Fibroblast of gingiva (primary cell): ENCODE results near the gene MGAT4B.
A peak's percentile ranks its signal among the peaks of the same experiment; 100 is the strongest.

Experiments
- DNase-seq: peaks from one replicate; pipeline ENCODE4 v3.0.0-alpha.2; 2011; ENCODE audit warnings: low read depth

The MGAT4B gene

GRCh38 chr5:179768326-179769085 is 38.2 kb downstream of the MGAT4B start:
- no peak for DNase-seq

GRCh38 chr5:179767496-179768100 is 39.1 kb downstream of the MGAT4B start:
- no peak for DNase-seq

GRCh38 chr5:179766726-179767455 is 39.8 kb downstream of the MGAT4B start:
- DNase-seq, result no peak

- DNase-seq, result no peak
Observed at GRCh38 chr5:179766021-179766725, 40.5 kb downstream of the MGAT4B start.

- peak; percentile 47 for DNase-seq
Observed at GRCh38 chr5:179765400-179765799, 41.3 kb downstream of the MGAT4B start.

- DNase-seq, result no peak
Observed at GRCh38 chr5:179764056-179764455, 42.6 kb downstream of the MGAT4B start.

GRCh38 chr5:179763215-179763945 is 43.3 kb downstream of the MGAT4B start:
- peak; percentile 68 for DNase-seq

GRCh38 chr5:179762781-179763176 is 43.9 kb downstream of the MGAT4B start:
- peak; percentile 76 for DNase-seq

GRCh38 chr5:179762079-179762780 is 44.4 kb downstream of the MGAT4B start:
- DNase-seq, result no peak

GRCh38 chr5:179759581-179760551 is 46.8 kb downstream of the MGAT4B start:
- no peak for DNase-seq

- DNase-seq, result no peak
Observed at GRCh38 chr5:179758955-179759354, 47.7 kb downstream of the MGAT4B start.

GRCh38 chr5:179755022-179755421 is 51.6 kb downstream of the MGAT4B start:
- DNase-seq, result no peak

- DNase-seq, result no peak
Observed at GRCh38 chr5:179753971-179754370, 52.7 kb downstream of the MGAT4B start.

- no peak for DNase-seq
Observed at GRCh38 chr5:179749857-179750508, 56.7 kb downstream of the MGAT4B start.

- peak; percentile 48 for DNase-seq
Observed at GRCh38 chr5:179747811-179748210, 58.9 kb downstream of the MGAT4B start.
